HCT116 (cell line): ENCODE measurements around the gene APP. TPM values are rescaled to one million over a fixed set of nuclear protein-coding genes. Genes with fewer than 3 reads are reported as not detected.

Source experiments
- ATAC-seq: fragments of 200-7000 bp; cut with Tn5 transposase; 2 replicates; pipeline ENCODE4 v1.9.1; 2020; ENCODE audit warnings: mild to moderate bottlenecking, moderate library complexity
- BruUV-seq: library from RNA; stranded (reverse); fragments of 400-500 nt; replicated peaks from 2 replicates; lab custom pipeline; 2021; lab: Mats Ljungman, UMichigan
- CTCF ChIA-PET: fragments of 300-600 bp; sonication (Branson Sonifier 250); formaldehyde crosslinking; loops from one replicate; lab custom pipeline; 2021; ENCODE audit warnings: antibody characterized with exemption; lab: Charles Lee
- POLR2A ChIA-PET: fragments of 300-600, 350-600 bp; sonication (Branson Sonifier 250); formaldehyde crosslinking; loops from one replicate; lab custom pipeline; 2021; ENCODE audit warnings: antibody characterized with exemption; lab: Charles Lee
- RAD21 ChIA-PET, 2 experiments: fragments of 300-600 bp; sonication (Branson Sonifier 250); formaldehyde crosslinking; loops; one replicate each; lab custom pipeline; 2023; ENCODE audit warnings: low total read pairs in 2 of 2; ENCODE audit not compliant: uncharacterized antibody in 2 of 2, unreplicated experiment in 2 of 2, low non-redundant PET in 1 of 2; lab: Charles Lee
- DNase-seq: peaks from one replicate; pipeline ENCODE4 v3.0.0-alpha.2; 2010; ENCODE audit warnings: low read depth, low spot score
- H2AFZ ChIP-seq: fragments of 200-600 bp; shearing (Covaris generic), sonication (generic); 2 replicates; pipeline ENCODE4 v1.6.1; 2017; ENCODE audit warnings: low read depth, mixed run types, mixed read lengths, antibody characterized with exemption, low read length; ENCODE audit not compliant: poor library complexity, severe bottlenecking
- H3K27ac ChIP-seq: 2 replicates; pipeline ENCODE4 v1.5.1; 2012; ENCODE audit warnings: low read depth, low read length
- H3K27me3 ChIP-seq: fragments of 200-600 bp; sonication (generic); 2 replicates; pipeline ENCODE4 v1.6.1; 2016; ENCODE audit warnings: mixed run types, low read length, mixed read lengths; ENCODE audit not compliant: insufficient read depth
- H3K36me3 ChIP-seq, 2 experiments: fragments of 200-500 bp in 1 of 2; fragments of 200-600 bp in 1 of 2; sonication (Bioruptor generic) in 1 of 2; sonication (generic) in 1 of 2; 2 replicates each; pipeline versions ENCODE4 v1.5.1 to v1.6.1; 2014 to 2016; ENCODE audit warnings: low read length in 2 of 2, inconsistent platforms in 1 of 2, mixed read lengths in 1 of 2, mixed run types in 1 of 2; ENCODE audit not compliant: insufficient read depth in 2 of 2, control insufficient read depth in 1 of 2
- H3K4me1 ChIP-seq, 2 experiments: fragments of 200-600 bp in 1 of 2; sonication (generic) in 1 of 2; 2 replicates each; pipeline versions ENCODE4 v1.5.1 to v1.6.1; 2012 to 2017; ENCODE audit warnings: low read length in 2 of 2, inconsistent platforms in 1 of 2, mild to moderate bottlenecking in 1 of 2, mixed read lengths in 1 of 2, mixed run types in 1 of 2, moderate library complexity in 1 of 2; ENCODE audit not compliant: insufficient read depth in 2 of 2, control insufficient read depth in 1 of 2
- H3K4me2 ChIP-seq: fragments of 200-600 bp; sonication (generic); 2 replicates; pipeline ENCODE4 v1.6.1; 2017; ENCODE audit warnings: mixed run types, low read length, mixed read lengths
- H3K4me3 ChIP-seq, 2 experiments: fragments of 200-600 bp in 1 of 2; sonication (generic) in 1 of 2; replicated peaks in 1 of 2; 2 replicates each; pipeline ENCODE4 v1.5.1; 2011 to 2016; ENCODE audit warnings: low read length in 2 of 2, control low read depth in 1 of 2, low read depth in 1 of 2, mild to moderate bottlenecking in 1 of 2, mixed read lengths in 1 of 2, mixed run types in 1 of 2
- H3K79me2 ChIP-seq: fragments of 200-600 bp; sonication (generic); 2 replicates; pipeline ENCODE4 v1.6.1; 2017; ENCODE audit warnings: mild to moderate bottlenecking, mixed run types, low read length, moderate library complexity, mixed read lengths; ENCODE audit not compliant: insufficient read depth
- H3K9ac ChIP-seq: fragments of 200-600 bp; sonication (generic); 2 replicates; pipeline ENCODE4 v1.6.1; 2016; ENCODE audit warnings: low read length, mixed read lengths
- H3K9me2 ChIP-seq: fragments of 200-600 bp; sonication (generic), shearing (Covaris generic); 2 replicates; pipeline ENCODE4 v1.6.1; 2017; ENCODE audit warnings: mixed run types, mild to moderate bottlenecking, moderate library complexity; ENCODE audit not compliant: insufficient read depth
- H3K9me3 ChIP-seq, 2 experiments: fragments of 200-500 bp in 1 of 2; fragments of 200-600 bp in 1 of 2; sonication (Bioruptor generic) in 1 of 2; sonication (generic) in 1 of 2; 2 replicates each; pipeline ENCODE4 v1.6.1; 2014 to 2017; ENCODE audit warnings: low read length in 2 of 2, mixed read lengths in 2 of 2, inconsistent platforms in 1 of 2, low read depth in 1 of 2, mild to moderate bottlenecking in 1 of 2, mixed run types in 1 of 2, moderate library complexity in 1 of 2; ENCODE audit not compliant: control insufficient read depth in 1 of 2, insufficient read depth in 1 of 2
- H4K20me1 ChIP-seq: fragments of 200-600 bp; sonication (generic), shearing (Covaris generic); 2 replicates; pipeline ENCODE4 v1.6.1; 2017; ENCODE audit warnings: mixed run types, mild to moderate bottlenecking, moderate library complexity; ENCODE audit not compliant: insufficient read depth
- EGR1 ChIP-seq: IDR thresholded peaks from 2 replicates; pipeline ENCODE4 v1.6.1; 2012; ENCODE audit warnings: low read depth
- ELF1 ChIP-seq: IDR thresholded peaks from 2 replicates; pipeline ENCODE4 v1.6.1; 2012; ENCODE audit warnings: low read depth, borderline replicate concordance
- EZH2 ChIP-seq: fragments of 200-600 bp; sonication (generic); IDR thresholded peaks from 2 replicates; pipeline ENCODE4 v1.6.1; 2017; ENCODE audit warnings: antibody characterized with exemption, mixed run types
- FOSL1 ChIP-seq: IDR thresholded peaks from 2 replicates; pipeline ENCODE4 v1.6.1; 2012; ENCODE audit warnings: low read depth
- JUND ChIP-seq: IDR thresholded peaks from 2 replicates; pipeline ENCODE4 v1.6.1; 2012
- POLR2A ChIP-seq: IDR thresholded peaks from 2 replicates; pipeline ENCODE4 v1.7.0; 2011; ENCODE audit warnings: borderline replicate concordance; ENCODE audit not compliant: insufficient read depth, insufficient read length; ENCODE audit errors: extremely low read depth
- REST ChIP-seq: IDR thresholded peaks from 2 replicates; pipeline ENCODE4 v1.6.1; 2012; ENCODE audit warnings: low read depth
- SP1 ChIP-seq: IDR thresholded peaks from 2 replicates; pipeline ENCODE4 v1.6.1; 2012; ENCODE audit warnings: low read depth
- TCF7L2 ChIP-seq: IDR thresholded peaks from 2 replicates; pipeline ENCODE4 v1.7.0; 2011; ENCODE audit warnings: borderline replicate concordance, inconsistent platforms; ENCODE audit not compliant: insufficient read depth, insufficient read length; ENCODE audit errors: extremely low read depth
- YY1 ChIP-seq: IDR thresholded peaks from 2 replicates; pipeline ENCODE4 v1.6.1; 2011; ENCODE audit warnings: low read length, low read depth, moderate library complexity, mild to moderate bottlenecking; ENCODE audit not compliant: insufficient replicate concordance; ENCODE audit errors: extremely low read depth
- ZNF274 ChIP-seq: fragments of 200-500 bp; sonication (Bioruptor generic); IDR thresholded peaks from 2 replicates; pipeline ENCODE4 v1.6.1; 2014; ENCODE audit warnings: mild to moderate bottlenecking, low read depth, low read length, inconsistent platforms
- intact Hi-C: fragments of 100-400 bp; cut with micrococcal nuclease; formaldehyde crosslinking; loops from 2 replicates; pipeline ENCODE4 v1.10.0; 2022
- total RNA-seq: library from RNA; stranded (reverse); gene quantifications from one replicate; pipeline ENCODE4 v1.2.1, GENCODE V29; 2021; ENCODE audit not compliant: unreplicated experiment
- TF ChIP-seq, protein P1 (sequence below): IDR thresholded peaks from 2 replicates; pipeline ENCODE4 v1.6.1; 2012

Gene APP
- total RNA-seq, 1 experiment from 2014 or later: 267 TPM

DNA sequence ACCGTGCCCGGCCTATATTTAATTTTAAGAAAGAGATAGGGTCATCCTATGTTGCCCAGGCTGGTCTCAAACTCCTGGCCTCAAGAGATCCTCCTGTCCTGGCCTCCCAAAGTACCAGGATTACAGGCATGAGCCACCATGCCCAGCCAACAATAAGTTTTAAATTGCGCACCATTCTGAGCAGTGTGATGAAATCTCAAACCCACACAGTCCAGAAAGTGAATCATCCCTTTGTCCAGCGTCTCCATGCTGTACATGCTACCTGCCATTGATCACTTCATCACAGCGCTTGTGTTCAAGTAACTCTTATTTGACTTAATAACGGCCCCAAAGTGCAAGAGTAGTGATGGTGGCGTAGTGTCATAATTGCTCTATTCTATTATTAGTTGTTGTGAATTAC lies 75.4 kb downstream of the APP start:
- no peak overlapping the region for H3K27ac ChIP-seq
- H3K9me2 ChIP-seq: no peaks in the 10 kb centered on the region
- ChIA-PET RAD21 (no interaction called here), POLR2A (no interaction called here), CTCF (no interaction called here)
- H3K9me3 ChIP-seq: no peaks in the 10 kb centered on the region
- no peaks in the 10 kb centered on the region for H3K36me3 ChIP-seq
- H3K27me3 ChIP-seq: no peaks in the 10 kb centered on the region
- TF ChIP-seq POLR2A (no peak), JUND (no peak), SP1 (no peak), YY1 (no peak), TCF7L2 (no peak), REST (no peak), EGR1 (no peak), EZH2 (no peak), ELF1 (no peak), FOSL1 (no peak), ZNF274 (no peak)
- TF ChIP-seq, protein P1, sequence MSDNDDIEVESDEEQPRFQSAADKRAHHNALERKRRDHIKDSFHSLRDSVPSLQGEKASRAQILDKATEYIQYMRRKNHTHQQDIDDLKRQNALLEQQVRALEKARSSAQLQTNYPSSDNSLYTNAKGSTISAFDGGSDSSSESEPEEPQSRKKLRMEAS: no peak
- H3K4me2 ChIP-seq: no peak overlapping the region
- H3K4me3 ChIP-seq: no peak overlapping the region
- no peak overlapping the region for H2AFZ ChIP-seq
- no peak for ATAC-seq
- H3K4me1 ChIP-seq: 0 out of 4 replicates have a peak, but pooled peaks cover 0 to 7% of the 10 kb centered on the region in 2 experiments
- H3K79me2 ChIP-seq: peaks cover 83% of the 10 kb centered on the region
- peaks cover 25% of the 10 kb centered on the region; the same call in 1 of the 2 replicates for H4K20me1 ChIP-seq
- no TSS peak for BruUV-seq
- intact Hi-C loops: no loop called here
- H3K9ac ChIP-seq: no peak overlapping the region
- no peak for DNase-seq
